ENCODE results near the gene TMEM242. TPM values are rescaled to one million over a fixed set of nuclear protein-coding genes. Genes with fewer than 3 reads are reported as not detected.
A peak's percentile ranks its signal among the peaks of the same experiment; 100 is the strongest.

The TMEM242 gene
- polyA plus RNA-seq, 1 experiment, result 4.4 TPM

DNA sequence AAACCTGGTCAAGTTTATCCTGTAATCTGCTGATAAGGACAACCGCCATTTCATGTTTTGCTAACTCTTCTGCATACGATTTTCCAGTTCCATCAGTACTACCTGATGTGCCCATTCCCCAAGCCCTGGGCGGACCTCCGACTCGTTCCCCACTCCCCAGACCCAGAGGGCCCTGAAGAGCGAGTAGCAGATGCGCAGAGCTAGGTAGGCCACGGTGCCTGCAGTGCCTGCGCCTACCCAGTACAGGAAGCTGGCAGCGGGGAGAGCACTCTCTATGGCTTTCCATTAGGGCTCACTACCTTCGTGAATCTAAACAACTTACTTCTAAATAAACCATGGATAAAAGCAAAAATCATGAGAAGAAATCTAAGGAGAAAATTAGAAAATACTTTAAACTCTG is 43.3 kb upstream of the TMEM242 start:
- H3K4me3 ChIP-seq (ENCODE audit: low read depth, low read length), result no peak overlapping the region
- DNase-seq (ENCODE audit: low read depth), result no peak
- ChIA-PET CTCF (no interaction called here), POLR2A (no interaction called here)
- H3K27me3 ChIP-seq (ENCODE audit: control insufficient read depth, insufficient read depth, low read length), result peaks cover 4% of the 10 kb centered on the region; the same call in 1 of the 2 replicates
- H3K36me3 ChIP-seq (ENCODE audit: control insufficient read depth, insufficient read depth, low read length), result no peaks in the 10 kb centered on the region
- TF ChIP-seq, protein P1, sequence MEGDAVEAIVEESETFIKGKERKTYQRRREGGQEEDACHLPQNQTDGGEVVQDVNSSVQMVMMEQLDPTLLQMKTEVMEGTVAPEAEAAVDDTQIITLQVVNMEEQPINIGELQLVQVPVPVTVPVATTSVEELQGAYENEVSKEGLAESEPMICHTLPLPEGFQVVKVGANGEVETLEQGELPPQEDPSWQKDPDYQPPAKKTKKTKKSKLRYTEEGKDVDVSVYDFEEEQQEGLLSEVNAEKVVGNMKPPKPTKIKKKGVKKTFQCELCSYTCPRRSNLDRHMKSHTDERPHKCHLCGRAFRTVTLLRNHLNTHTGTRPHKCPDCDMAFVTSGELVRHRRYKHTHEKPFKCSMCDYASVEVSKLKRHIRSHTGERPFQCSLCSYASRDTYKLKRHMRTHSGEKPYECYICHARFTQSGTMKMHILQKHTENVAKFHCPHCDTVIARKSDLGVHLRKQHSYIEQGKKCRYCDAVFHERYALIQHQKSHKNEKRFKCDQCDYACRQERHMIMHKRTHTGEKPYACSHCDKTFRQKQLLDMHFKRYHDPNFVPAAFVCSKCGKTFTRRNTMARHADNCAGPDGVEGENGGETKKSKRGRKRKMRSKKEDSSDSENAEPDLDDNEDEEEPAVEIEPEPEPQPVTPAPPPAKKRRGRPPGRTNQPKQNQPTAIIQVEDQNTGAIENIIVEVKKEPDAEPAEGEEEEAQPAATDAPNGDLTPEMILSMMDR (IDR thresholded peaks at IDR 0.05; ENCODE audit: insufficient read depth, low read depth, low read length), result no peak

DNA sequence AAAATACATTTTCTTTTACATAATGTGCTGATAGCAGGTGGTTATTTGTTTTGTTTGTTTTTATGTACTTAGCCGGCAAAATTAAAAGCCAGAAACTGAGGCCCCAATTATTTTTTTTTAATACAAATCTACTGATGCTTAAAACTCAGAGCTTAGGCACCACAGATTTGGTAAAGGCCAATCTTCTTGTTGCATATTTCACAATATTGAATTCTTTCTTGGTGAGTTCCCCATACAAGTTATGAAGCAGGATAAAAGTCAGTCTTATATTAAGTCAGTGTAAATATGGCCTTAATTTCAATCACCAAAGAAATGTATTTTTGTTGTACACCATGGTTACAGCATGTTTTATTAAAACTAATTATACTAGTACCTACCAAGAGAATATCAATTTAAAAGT is 41.4 kb upstream of the TMEM242 start:
- Histone ChIP-seq H3K4me3 (ENCODE audit: low read depth, low read length) (no peak overlapping the region), H3K27me3 (ENCODE audit: control insufficient read depth, insufficient read depth, low read length) (peaks cover 5% of the 10 kb centered on the region; the same call in 1 of the 2 replicates), H3K36me3 (ENCODE audit: control insufficient read depth, insufficient read depth, low read length) (no peaks in the 10 kb centered on the region)
- ChIA-PET CTCF (no interaction called here), POLR2A (interaction anchor here (0.6 kb wide), 2 partner anchors 17 to 77 kb away, joined by 3 read pairs; no protein-coding TSS in a partner anchor)
- DNase-seq (ENCODE audit: low read depth), result no peak
- TF ChIP-seq, protein P1 (IDR thresholded peaks at IDR 0.05; ENCODE audit: insufficient read depth, low read depth, low read length), result no peak

DNA sequence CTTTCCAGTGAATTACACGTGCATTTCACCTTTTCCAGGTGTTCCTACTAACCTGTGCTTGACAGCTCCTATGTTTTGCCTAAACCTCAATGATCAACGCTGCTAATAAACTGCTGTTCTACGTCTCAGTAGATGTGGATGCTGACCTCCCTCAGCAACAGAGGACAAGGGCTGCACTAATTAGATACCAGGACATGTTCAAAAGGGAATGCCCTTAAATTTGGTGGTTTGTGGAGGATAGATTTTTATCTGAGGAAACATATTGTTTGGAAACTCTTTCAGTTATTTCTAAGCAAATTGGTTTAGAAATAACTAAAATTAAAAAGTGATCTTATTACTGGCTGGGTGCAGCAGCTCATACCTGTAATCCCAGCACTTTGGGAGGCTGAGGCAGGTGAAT is 38.6 kb upstream of the TMEM242 start:
- peaks cover 10% of the 10 kb centered on the region; the same call in 1 of the 2 replicates for H3K27me3 ChIP-seq (ENCODE audit: control insufficient read depth, insufficient read depth, low read length)
- DNase-seq (ENCODE audit: low read depth), result no peak
- ChIA-PET CTCF (interaction anchor here (1.2 kb wide), 1 partner anchor 103 kb away, joined by 3 read pairs; no protein-coding TSS in a partner anchor), POLR2A (no interaction called here)
- no peak overlapping the region for H3K4me3 ChIP-seq (ENCODE audit: low read depth, low read length)
- H3K36me3 ChIP-seq (ENCODE audit: control insufficient read depth, insufficient read depth, low read length), result no peaks in the 10 kb centered on the region
- TF ChIP-seq, protein P1 (IDR thresholded peaks at IDR 0.05; ENCODE audit: insufficient read depth, low read depth, low read length), result no peak

DNA sequence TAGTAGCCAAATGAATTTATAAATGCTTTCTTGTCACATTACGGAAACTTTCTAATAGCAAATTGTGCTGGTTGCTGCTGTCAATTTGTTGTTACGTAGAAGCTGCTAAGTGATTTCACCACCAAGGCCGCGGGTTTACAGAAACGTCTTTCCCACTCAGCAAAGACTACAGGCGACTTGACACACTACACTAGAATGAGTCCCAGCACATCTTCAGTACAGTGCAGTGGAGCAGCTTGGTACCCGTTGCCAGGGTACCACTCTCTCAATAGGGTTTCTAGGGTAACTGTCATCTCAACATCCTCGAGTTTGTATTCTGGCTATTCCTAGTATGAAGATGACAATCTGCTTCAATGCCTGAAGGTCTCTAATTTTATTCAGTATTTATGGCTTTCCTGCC is 35.0 kb upstream of the TMEM242 start:
- H3K4me3 ChIP-seq (ENCODE audit: low read depth, low read length), result no peak overlapping the region
- no peak for DNase-seq (ENCODE audit: low read depth)
- H3K36me3 ChIP-seq (ENCODE audit: control insufficient read depth, insufficient read depth, low read length), result no peaks in the 10 kb centered on the region
- peaks cover 11% of the 10 kb centered on the region; the same call in 1 of the 2 replicates for H3K27me3 ChIP-seq (ENCODE audit: control insufficient read depth, insufficient read depth, low read length)
- ChIA-PET CTCF (interaction anchor here (0.7 kb wide), 1 partner anchor 105 kb away, joined by 3 read pairs; no protein-coding TSS in a partner anchor), POLR2A (no interaction called here)
- TF ChIP-seq, protein P1 (IDR thresholded peaks at IDR 0.05; ENCODE audit: insufficient read depth, low read depth, low read length), result no peak

DNA sequence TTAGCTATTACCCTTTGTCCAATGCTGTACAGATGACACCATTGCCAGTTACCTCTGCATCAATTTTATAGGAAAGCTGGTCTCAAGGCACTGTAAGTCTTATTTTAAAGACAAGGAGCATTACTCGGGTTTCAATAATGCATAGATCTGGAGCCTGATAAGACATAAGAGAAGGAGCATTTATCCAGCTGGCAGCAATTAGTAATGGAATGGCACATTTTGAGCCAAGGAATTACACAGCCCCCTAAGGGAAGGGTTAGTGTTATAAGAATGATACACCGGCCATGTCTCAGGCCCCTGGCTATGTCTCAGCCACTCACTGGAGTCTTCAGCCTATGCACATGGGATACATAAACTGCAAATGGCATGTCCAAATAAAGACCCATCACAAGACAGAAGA is 23.1 kb upstream of the TMEM242 start:
- TF ChIP-seq, protein P1 (IDR thresholded peaks at IDR 0.05; ENCODE audit: insufficient read depth, low read depth, low read length), result no peak
- no peak overlapping the region for H3K4me3 ChIP-seq (ENCODE audit: low read depth, low read length)
- CTCF ChIA-PET, result no interaction called here
- peak; percentile 9 for DNase-seq (ENCODE audit: low read depth)
- no peaks in the 10 kb centered on the region for H3K36me3 ChIP-seq (ENCODE audit: control insufficient read depth, insufficient read depth, low read length)
- POLR2A ChIA-PET, result no interaction called here
- H3K27me3 ChIP-seq (ENCODE audit: control insufficient read depth, insufficient read depth, low read length), result peaks cover 9% of the 10 kb centered on the region
